ENCODE measurements around the gene STN1.
A peak's percentile ranks its signal among the peaks of the same experiment; 100 is the strongest.

STN1 gene

GRCh38 chr10:103892181-103892580 is 25.8 kb downstream of the STN1 start:
- no peak for DNase-seq

DNA sequence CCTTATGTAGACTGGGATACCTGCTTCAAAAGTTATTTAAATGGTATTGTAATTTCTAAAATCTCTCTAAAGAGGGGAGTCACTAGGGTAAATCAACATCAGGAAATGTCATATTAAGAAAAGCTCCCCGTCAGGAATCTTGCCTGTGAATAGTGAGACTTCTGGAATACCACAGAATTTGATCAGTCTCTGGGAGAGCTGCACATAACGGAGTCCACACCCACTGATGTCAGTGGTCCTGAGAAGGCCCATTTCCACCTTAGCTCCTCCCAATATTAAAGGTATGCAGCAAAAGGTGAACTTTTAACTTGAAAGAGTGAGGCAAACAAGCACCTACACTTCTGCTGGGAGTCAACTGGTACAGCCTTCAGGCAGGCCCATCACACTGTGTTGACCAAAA is 27.3 kb downstream of the STN1 start:
- DNase-seq, result no peak

GRCh38 chr10:103890194-103890658 is 27.8 kb downstream of the STN1 start:
- DNase-seq, result no peak

DNA sequence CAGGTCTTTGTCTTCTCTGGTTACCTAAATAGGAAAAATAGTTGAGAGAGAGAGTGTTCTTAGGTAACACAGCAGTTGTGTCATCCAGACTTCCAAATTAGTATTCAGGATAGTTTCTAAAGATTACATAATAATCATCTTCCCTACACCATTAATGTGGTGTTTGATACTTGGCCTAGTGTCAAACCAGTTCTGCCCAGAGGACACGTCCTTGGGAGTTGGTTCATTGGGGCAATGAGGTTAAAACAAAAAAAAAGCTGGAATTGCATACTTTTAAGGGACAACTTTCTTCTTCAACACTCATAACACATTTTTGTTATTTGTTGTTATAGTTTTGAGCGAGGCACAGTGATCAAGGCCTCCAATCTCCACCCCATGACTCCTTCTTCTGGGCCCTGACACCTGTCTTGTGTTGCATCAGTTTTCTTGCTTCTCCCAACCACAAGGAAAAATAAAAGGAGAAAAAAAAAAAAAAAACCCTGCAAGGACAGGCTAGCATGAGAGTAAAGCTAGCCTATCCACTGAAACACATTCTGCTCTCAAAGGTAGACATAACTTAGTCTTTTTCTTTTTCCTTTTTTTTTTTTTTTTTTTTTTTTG is 28.8 kb downstream of the STN1 start:
- no peak for DNase-seq

DNA sequence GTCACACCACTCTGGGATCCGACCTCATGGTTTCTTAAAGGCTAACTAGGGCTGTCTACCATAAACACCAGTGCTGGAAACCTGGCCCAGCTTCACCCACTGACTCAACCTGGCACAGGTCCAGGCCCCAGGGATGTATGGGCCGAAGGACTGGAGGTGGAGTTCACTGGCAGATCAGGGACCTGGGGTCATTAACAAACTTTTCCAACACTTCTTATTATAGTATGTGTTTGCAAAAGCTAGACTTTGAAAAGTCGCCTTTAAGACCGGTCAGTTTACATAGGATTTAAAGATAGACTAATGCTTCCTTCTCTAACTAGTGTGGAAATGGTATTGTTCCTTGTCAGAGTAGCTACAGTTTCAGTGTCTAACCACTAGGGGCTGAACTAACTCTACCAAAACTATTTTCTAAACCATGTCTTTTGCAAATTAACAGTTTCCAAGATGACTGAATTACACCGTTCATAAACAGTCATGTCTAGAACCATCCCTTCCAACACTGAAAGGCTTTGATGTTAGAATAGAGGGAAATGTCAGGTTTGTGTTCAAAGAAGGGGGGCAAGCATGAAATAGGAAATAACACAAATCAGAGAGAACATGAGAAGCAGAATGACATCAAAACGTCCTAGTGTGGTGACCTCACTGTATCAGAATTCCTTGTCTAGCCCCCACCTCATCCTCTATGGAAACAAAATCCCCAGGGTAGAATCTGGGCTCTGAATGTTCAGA is 29.7 kb downstream of the STN1 start:
- DNase-seq, result peak; percentile 38

DNA sequence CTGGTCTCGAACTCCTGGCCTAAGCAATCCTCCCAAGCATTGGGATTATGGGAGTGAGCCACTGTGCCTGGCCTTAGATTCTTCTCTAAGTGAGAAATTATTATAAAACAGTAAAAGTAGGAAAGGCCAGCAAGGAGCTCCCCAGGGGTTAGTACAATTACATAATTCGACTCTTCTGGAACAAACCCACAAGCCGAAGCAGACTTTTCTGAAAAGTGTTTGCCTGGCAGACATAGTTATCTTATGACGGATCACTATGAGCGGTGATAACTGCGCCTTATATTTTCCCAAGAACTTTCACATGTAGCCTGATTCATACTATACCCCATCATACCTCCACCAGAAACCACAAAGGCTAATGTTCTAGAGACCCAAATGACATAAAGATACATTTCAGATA is 32.4 kb downstream of the STN1 start:
- no peak for DNase-seq

DNA sequence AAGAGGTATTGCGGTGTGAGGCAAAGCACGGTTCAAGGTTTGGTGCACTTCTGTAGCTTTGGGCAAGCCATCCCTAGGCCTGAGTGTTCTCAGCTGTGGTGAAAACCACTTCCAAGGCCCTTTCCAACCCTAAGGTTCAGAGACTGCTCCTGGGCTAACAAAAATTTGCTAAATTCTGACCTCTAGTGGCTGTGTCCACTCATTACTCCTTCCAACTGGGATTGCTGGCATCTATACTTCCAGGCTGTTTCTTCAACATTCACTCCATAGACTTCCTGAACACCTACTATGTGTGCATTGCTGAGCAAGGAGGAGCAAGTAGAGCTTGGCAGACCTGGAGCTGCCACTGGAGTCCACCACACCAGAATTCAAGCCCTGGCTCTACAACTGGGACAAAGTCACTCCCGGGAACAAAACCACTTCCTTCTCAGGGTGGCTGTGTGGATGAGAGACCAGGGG is 33.3 kb downstream of the STN1 start:
- peak; percentile 25 for DNase-seq

GRCh38 chr10:103882285-103883007 is 35.5 kb downstream of the STN1 start:
- DNase-seq, result no peak

GRCh38 chr10:103881416-103882284 is 36.3 kb downstream of the STN1 start:
- no peak for DNase-seq

DNA sequence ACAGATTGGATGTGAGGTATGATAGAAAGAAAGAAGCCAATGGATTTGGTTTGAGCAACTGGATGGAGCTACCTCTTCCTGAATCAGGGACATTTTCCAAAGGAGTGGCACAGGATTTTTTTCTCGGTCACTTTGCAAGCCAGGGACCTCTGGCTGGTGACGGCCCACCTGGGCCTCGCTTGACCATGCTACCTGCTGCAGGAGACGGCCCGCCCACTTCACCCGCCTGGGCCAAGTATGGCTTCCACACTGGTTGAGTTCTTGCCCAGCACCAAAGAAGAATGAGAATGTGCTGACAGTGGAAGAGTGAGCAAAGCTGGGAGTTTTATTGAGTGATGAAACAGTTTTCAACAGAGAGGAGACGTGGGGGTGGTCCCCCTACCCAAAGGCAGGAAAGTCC is 38.2 kb downstream of the STN1 start:
- DNase-seq, result no peak

DNA sequence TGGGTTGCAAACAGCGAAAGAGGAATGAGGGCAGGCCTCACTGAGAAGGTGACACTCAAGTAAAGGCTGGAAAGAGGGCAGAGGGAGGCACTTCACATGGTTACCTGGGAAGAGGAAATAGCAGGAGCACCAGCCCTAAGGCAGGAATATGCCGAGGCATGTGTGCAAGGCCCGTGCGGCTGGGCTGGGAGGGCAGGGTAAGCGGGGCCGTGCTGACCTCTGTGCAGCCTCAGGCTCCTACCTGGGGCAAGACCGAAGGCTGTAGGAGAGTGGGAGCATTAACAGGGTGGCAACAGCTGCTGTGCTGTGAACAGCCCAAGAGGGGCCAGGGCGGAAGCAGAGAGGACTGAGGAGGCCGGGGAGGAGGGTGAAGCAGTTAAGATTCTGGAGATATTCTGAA is 38.6 kb downstream of the STN1 start:
- no peak for DNase-seq

DNA sequence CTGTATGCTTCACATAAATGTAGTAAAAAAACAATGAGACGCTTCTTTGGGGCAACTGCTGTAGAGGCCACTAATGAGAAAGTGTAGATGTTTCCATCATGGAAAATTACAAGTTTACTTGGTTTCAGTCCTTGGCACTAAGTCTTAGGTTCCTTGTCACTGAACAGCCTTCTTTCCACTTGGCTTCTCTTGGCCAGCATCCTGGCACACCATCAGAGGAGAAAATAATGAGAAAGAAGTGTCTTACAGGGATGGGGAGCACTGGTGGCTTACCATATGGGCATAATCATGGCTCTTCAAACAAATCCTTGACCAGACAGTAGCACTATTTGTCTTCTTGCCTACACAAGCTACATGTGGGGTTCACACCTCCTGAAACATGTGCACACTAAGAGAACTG is 40.1 kb downstream of the STN1 start:
- no peak for DNase-seq

DNA sequence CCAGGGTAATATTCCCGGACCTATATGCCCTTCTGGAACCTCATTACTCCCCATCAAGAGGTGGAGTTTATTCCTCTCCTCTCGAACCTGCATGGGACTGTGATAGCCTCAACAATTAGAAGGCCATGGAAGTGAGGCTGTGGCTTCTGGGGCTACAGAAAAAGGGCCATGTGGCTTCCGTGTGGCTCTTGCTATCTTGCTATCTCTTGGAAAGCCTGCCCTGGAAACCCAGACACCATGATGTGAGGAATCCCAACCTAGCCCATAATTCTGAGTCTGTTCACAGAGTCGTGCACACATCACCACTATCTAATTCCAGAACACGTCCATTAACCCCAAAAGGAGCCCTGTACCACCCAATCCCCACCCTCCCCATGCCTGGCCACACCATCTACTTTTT is 41.8 kb downstream of the STN1 start:
- no peak for DNase-seq

- DNase-seq, result no peak
Observed at GRCh38 chr10:103874730-103875129, 43.3 kb downstream of the STN1 start.

DNA sequence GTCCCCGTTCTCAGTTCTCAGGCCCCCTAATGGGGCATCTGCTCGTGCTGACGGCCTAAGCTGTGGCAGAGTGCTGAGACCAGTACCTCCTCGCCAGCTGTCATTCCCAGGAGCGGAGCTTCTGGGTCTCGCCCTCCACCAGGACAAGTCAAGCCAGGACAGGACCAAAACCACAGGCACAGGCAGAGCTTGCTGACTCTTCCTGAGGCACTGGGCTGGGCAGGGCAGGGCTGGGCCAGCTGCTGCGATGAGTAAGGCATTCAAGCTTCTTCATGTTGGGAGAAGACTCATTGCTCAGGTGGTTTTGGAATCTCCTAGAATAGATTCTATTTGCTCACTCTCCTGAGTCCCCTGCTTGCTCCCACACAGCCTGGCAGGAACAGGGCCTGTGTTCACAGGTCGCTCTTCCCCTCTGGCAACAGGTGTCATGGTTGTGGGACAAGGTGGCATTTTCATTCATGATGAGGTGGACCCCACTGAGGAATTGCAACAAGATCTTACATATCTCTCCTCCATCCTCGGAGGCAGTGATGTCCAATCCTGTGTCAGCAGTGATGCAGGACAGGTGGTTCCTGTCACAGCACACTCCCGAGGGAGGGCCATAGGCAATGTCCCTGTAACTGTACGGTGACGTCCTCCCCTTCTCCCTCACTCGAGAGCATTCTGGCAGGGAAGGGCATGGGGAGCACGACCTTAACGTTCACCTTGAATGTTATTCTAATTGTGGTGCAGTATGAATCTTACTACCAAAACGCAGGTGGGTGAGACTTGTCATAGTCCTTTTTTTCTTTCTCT is 45.6 kb downstream of the STN1 start:
- DNase-seq, result no peak

- no peak for DNase-seq
Observed at GRCh38 chr10:103871006-103871405, 47.0 kb downstream of the STN1 start.

GRCh38 chr10:103870516-103870915 is 47.5 kb downstream of the STN1 start:
- DNase-seq, result no peak

GRCh38 chr10:103869336-103869735 is 48.6 kb downstream of the STN1 start:
- DNase-seq, result no peak

DNA sequence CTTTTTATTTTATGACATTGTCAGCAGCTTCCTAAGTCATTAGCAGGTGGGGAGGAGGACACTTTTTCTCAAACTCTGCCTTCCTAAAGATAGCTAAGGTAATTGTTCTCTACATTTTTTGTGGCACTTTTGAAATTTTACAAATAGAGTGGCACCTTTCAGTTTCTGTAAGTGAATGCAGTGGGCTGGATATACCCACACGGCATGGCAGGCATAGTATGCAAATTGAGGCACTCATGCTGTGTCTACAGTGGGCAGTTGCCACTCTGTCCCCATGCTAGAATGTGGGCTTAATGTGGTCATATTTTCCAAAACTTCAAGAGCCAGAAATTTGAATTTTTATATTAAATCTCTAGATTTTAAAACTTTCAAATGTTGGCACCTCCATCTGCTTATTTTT is 49.8 kb downstream of the STN1 start:
- DNase-seq, result no peak

DNA sequence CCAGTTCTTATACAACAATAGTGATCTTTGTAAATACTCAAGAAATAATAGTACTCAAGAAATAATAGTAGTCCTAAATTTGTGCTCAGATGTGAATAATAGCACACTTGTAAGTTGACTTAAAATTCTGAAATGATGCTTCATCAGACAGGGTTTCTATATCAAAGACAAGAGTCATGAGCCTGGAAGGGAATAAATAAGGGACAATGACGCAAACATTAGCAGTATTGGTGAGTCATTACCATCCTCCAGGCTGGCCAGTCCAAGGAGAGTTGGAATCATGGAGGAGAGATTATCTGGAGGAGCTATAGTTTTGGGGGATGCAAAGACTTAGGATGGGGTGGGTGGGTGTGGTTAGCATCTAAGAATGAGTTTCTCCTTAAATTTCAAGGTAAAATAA is 56.5 kb downstream of the STN1 start:
- DNase-seq, result no peak

DNA sequence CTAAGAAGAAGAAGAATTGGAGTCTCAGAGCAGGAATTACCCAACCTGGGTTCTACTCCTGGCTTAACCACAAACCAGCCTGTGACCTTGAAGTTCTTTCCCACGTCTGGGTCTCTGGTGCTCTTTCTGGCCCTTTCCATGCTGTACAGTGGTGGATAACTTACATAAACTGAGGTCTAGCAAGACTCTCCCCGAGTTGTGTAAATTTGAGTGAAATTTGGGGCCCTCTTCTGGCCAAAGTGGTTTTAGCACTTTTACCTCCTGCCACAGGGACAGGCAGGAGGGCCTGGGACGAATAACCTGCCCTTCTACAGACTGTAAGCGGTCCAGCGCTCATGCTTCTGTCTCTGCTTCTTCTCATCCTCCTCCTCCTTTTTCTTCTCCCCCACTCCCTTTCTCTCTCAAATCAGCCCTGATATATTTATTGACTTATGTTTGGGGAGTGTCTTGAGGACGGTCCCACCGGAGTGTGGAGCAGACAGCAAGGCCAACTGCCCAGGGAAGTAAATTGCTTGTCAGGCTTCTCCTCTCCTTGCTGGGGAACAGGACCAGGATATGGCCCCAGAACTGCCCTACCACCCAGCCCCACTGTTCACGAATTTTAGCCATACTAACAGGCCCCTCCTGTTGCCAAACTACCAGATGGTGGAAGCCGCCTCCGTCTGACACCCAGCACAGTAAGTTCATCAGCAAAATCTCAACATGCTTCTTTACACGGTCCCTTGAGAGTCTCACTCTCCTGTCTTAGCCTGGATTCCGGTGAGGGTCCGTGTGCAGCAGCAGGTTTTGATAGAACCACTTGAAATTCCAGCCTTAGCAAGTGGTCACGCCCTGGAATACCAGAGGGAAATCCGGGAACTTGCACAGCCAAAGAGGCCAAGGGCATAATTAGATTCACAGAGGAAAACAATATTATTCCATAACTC is 58.6 kb downstream of the STN1 start:
- peak; percentile 60 for DNase-seq
